NB4 (cell line): ENCODE data around the gene TPBG.

Experiments used
- DNase-seq: peaks from one replicate; pipeline ENCODE4 v3.0.0; 2010; ENCODE audit warnings: low read depth
- H3K4me3 ChIP-seq: one replicate; pipeline ENCODE4 v1.5.1; 2011; ENCODE audit warnings: mild to moderate bottlenecking, low read depth, low read length, moderate library complexity
- CTCF ChIP-seq: IDR thresholded peaks from one replicate; pipeline ENCODE4 v1.5.1; 2012; ENCODE audit warnings: low read depth, low read length
- MAX ChIP-seq: IDR thresholded peaks from 2 replicates; pipeline ENCODE4 v1.6.1; 2011; ENCODE audit warnings: low read depth, low read length
- MYC ChIP-seq: IDR thresholded peaks from 2 replicates; pipeline ENCODE4 v1.6.1; 2011; ENCODE audit warnings: low read depth, low read length
- POLR2A ChIP-seq: IDR thresholded peaks from 2 replicates; pipeline ENCODE4 v1.6.1; 2011; ENCODE audit warnings: mild to moderate bottlenecking; ENCODE audit not compliant: insufficient read length; ENCODE audit errors: extremely low read depth

TPBG gene

GRCh38 chr6:82416346-82416745 lies 52.7 kb downstream of the TPBG start:
- no peak for DNase-seq
- H3K4me3 ChIP-seq: no peak overlapping the region
- TF ChIP-seq MAX: no peak
- TF ChIP-seq CTCF: no peak
- TF ChIP-seq POLR2A: no peak
- TF ChIP-seq MYC: no peak
